ENCODE data around the gene SIVA1. TPM values are rescaled to one million over a fixed set of nuclear protein-coding genes. Genes with fewer than 3 reads are reported as not detected.

Gene SIVA1
- total RNA-seq, 4 donors from 2014 or later = 149 to 282 (median 201) TPM

DNA sequence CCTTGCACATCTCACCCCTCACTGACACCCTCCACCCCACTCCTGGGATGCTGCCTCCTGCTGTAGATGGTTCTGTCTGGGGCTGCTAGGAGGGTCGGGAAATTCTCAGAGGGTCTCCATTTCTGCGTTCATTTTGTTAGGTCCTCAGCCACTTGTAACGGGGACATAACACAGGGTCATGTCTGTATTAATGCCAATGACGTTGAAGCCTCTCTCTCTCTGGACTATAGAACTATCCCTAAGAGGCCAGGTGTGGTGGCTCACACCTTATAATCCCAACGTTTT is 14.6 kb downstream of the SIVA1 start:
- DNase-seq = no peak
- H3K9me3 ChIP-seq = no peaks in the 10 kb centered on the region
- intact Hi-C loops (cut with DNase I) = loop anchor here (5.0 kb wide), 1 partner anchor 60 kb away; no protein-coding TSS in a partner anchor
- WGBS, 2 donors = 70 to 100% methylated on average over 2 to 4 of the region's 5 CpGs
- peaks cover 0 to 19% (median 7%) of the 10 kb centered on the region in 3 donors for H3K4me1 ChIP-seq
- no peaks in the 10 kb centered on the region for H3K27me3 ChIP-seq
- no peak overlapping the region for H3K4me3 ChIP-seq
- TF ChIP-seq POLR2A (IDR thresholded peaks at IDR 0.05) (no peak), CTCF (IDR thresholded peaks at IDR 0.05) (no peak)
- H3K27ac ChIP-seq = no peak overlapping the region
- H3K36me3 ChIP-seq = peaks cover 3 to 33% (median 9%) of the 10 kb centered on the region in 3 donors

GRCh38 chr14:104768437-104769323 is 15.7 kb downstream of the SIVA1 start:
- Histone ChIP-seq H3K27ac (peak overlapping the region in 3 of 4 donors; percentile 8 to 42 (median 11)), H3K27me3 (no peaks in the 10 kb centered on the region), H3K9me3 (no peaks in the 10 kb centered on the region), H3K4me1 (peaks cover 0 to 19% (median 7%) of the 10 kb centered on the region in 3 donors), H3K36me3 (peaks cover 11 to 42% (median 14%) of the 10 kb centered on the region in 3 donors), H3K4me3 (no peak overlapping the region)
- 1 to 34% methylated on average over 4 to 16 of the region's 25 CpGs for WGBS, 2 donors
- intact Hi-C loops (cut with DNase I) = loop anchor here (5.0 kb wide), 1 partner anchor 59 kb away; no protein-coding TSS in a partner anchor
- peak; percentile 50 for DNase-seq
- TF ChIP-seq CTCF (IDR thresholded peaks at IDR 0.05) (peak; percentile 89 to 99 (median 92)), POLR2A (IDR thresholded peaks at IDR 0.05) (no peak)

DNA sequence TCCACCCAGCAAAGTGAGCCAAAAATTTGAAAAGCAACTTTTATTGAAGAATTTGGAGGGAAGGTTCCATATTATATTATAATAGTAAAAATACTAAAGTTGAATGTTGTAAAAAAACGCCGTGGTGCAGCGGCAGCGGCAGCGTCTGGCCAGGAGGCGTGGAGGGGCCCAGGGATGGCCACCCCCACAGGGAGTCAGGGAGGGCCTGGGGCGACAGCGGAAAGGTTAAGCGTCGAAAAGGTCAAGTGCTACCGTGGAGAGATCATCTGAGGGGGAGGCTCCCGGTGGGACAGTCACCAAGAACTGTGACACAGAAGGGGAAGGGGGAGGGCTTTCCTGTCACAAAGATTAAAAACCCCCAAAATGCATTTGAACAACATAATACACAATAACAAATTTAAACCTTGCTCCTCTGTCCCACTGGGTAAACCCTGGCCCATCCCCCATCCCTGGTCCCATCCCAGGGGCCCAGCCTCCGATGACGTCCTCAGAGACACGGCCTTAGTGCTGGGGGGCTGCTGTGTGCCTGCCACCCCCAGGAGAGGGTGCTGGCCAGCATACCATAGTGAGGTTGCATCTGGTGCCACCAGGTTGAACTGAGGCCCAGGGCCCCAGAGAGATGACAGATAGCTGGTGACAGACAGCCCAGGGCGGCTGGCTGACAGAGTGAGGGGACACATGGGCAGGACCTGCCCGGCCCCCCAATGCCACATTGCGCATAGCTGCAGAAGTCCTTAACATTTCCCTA is 16.6 kb downstream of the SIVA1 start:
- Histone ChIP-seq H3K4me3 (no peak overlapping the region), H3K27ac (no peak overlapping the region), H3K4me1 (peaks cover 0 to 27% (median 7%) of the 10 kb centered on the region in 3 donors), H3K27me3 (no peaks in the 10 kb centered on the region), H3K36me3 (peaks cover 11 to 50% (median 14%) of the 10 kb centered on the region in 3 donors), H3K9me3 (no peaks in the 10 kb centered on the region)
- TF ChIP-seq POLR2A (IDR thresholded peaks at IDR 0.05) (no peak), CTCF (IDR thresholded peaks at IDR 0.05) (no peak)
- no peak for DNase-seq
- 71 to 84% methylated on average over 14 to 18 of the region's 18 CpGs for WGBS, 2 donors
- intact Hi-C loops (cut with DNase I) = loop anchor here (5.0 kb wide), 1 partner anchor 58 kb away; no protein-coding TSS in a partner anchor

GRCh38 chr14:104770072-104770579 is 17.2 kb downstream of the SIVA1 start:
- peaks cover 11 to 56% (median 14%) of the 10 kb centered on the region in 3 donors for H3K36me3 ChIP-seq
- intact Hi-C loops (cut with DNase I) = no loop called here
- no peak for DNase-seq

More at GRCh38 chr14:104770072-104770579, 17.2 kb downstream of the SIVA1 start:
- TF ChIP-seq CTCF (IDR thresholded peaks at IDR 0.05) = no peak
- no peak for TF ChIP-seq POLR2A (IDR thresholded peaks at IDR 0.05)
- 75 to 84% methylated on average over 13 to 18 of the region's 24 CpGs for WGBS, 2 donors
- H3K27ac ChIP-seq = no peak overlapping the region
- peaks cover 0 to 33% (median 7%) of the 10 kb centered on the region in 3 donors for H3K4me1 ChIP-seq
- H3K27me3 ChIP-seq = no peaks in the 10 kb centered on the region
- no peak overlapping the region for H3K4me3 ChIP-seq
- no peaks in the 10 kb centered on the region for H3K9me3 ChIP-seq

Measured in esophagus squamous epithelium (tissue), 5 donors.